Large intestine (tissue), 3 donors: ENCODE results near the gene RPL36AL. TPM values are rescaled to one million over a fixed set of nuclear protein-coding genes. Genes with fewer than 3 reads are reported as not detected.
"Not testable (repeated sequence)": the region's sequence is repeated elsewhere in the genome, so short reads cannot be mapped to it uniquely, and the experiment has no call there.

Experiments used
- DNase-seq, 2 donors: peaks; one replicate each; pipeline versions ENCODE4 v3.0.0 to v3.0.0-alpha.2; 2013
- H3K27ac ChIP-seq: one replicate; pipeline ENCODE4 v1.5.1; 2013; ENCODE audit warnings: low read length
- H3K27me3 ChIP-seq: 2 replicates; pipeline ENCODE4 v1.6.1; 2013; ENCODE audit warnings: low read length; ENCODE audit not compliant: control insufficient read depth, insufficient read depth
- H3K36me3 ChIP-seq: 2 replicates; pipeline ENCODE4 v1.6.1; 2013; ENCODE audit warnings: low read length; ENCODE audit not compliant: control insufficient read depth, insufficient read depth
- H3K4me1 ChIP-seq: one replicate; pipeline ENCODE4 v1.6.1; 2013; ENCODE audit warnings: low read length; ENCODE audit not compliant: control insufficient read depth, insufficient read depth
- H3K4me3 ChIP-seq: one replicate; pipeline ENCODE4 v1.5.1; 2013; ENCODE audit warnings: low read length
- H3K9me3 ChIP-seq: one replicate; pipeline ENCODE4 v1.6.1; 2013; ENCODE audit warnings: mild to moderate bottlenecking, low read depth, low read length, moderate library complexity; ENCODE audit not compliant: control insufficient read depth
- WGBS: methylation state at CpG from one replicate; pipeline ENCODE4 v1.1.5; 2013; ENCODE audit warnings: low lambda C conversion rate; ENCODE audit not compliant: insufficient coverage; 5-methylcytosine and 5-hydroxymethylcytosine counted together
- polyA plus RNA-seq: library from polyadenylated mRNA; unstranded; fragments of 120-200 nt; gene quantifications from one replicate; pipeline ENCODE4 v1.2.1, GENCODE V29; 2013

The RPL36AL gene
- polyA plus RNA-seq, 1 donor, result 319 TPM

DNA sequence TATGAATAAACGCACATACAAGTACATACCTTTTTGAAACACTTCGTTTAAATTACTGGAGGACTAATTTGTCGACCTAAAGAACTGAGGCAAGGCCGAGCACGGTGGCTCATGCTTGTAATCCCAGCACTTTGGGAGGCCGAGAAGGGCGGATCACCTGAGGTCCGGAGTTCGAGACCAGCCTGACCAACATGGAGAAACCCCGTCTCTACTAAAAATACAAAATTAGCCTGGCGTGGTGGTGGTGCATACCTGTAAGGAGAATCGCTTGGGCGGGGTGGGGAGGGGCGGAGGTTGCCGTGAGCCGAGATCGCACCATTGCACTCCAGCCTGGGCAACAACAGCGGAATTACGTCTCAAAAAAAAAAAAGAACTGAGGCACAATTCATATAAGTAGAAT is 1.2 kb downstream of the RPL36AL start:
- H3K27me3 ChIP-seq, H3K9me3 ChIP-seq, DNase-seq, H3K4me1 ChIP-seq: not testable (repeated sequence)
- WGBS, result no CpG with 5 or more reads among the region's 19 CpGs
- peak overlapping the region; percentile 98 for H3K27ac ChIP-seq
- H3K36me3 ChIP-seq, result peaks cover 19% of the 10 kb centered on the region
- H3K4me3 ChIP-seq, result peak overlapping the region; percentile 99

DNA sequence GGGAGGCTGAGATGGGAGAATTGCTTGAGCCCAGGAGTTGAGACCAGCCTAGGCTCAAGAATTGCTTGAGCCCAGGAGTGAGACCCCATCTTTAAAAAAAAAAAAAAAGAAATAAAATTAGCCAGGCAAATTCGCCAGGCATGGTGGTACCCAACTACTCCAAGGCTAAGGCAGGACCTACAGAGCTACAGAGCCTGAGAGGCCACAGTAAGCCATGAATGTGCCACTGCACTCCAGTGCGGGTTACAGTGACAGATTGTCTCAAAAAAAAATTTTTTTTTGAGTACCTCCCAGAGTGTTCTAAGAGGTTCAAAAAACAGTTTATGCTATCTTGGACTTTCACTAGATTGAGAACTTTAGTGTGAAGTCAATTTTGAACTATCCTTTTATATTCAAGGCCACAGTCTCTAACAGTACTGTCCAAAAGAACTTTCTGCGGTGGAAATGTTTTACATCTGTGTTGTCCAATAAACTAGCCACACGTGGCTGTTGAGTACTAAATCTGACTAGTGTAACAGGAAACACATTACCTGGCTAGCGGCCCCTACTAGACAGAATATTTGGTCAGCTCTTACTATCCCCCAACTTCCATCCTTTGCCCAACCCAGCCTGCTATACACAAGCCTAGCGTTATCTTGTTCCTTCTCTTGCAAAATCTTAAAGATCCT is 2.4 kb downstream of the RPL36AL start:
- Histone ChIP-seq H3K36me3 (peaks cover 19% of the 10 kb centered on the region), H3K27me3 (no peaks in the 10 kb centered on the region), H3K4me1 (no peaks in the 10 kb centered on the region), H3K9me3 (peaks cover 3% of the 10 kb centered on the region), H3K4me3 (no peak overlapping the region), H3K27ac (no peak overlapping the region)
- DNase-seq, result no peak
- WGBS, result 88% methylated on average over 1 of the region's 6 CpGs

DNA sequence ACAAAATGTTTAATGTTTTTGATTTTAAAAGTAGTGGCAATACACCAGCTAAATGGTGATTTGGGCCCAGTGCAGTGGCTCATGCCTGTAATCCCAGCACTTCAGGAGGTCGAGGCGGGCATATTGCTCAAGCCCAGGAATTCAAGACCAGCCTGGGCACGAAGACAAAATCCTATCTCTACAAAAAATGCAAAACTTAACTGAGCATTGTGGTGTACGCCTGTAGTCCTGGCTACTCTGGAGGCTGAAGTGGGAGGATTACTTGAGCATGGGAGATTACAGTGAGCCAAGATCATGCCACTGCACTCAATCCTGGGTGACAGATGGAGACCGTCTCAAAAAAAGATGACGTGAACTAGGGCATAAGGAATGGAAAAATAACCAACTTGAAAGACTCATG is 4.7 kb downstream of the RPL36AL start:
- no peak overlapping the region for H3K4me3 ChIP-seq
- no peaks in the 10 kb centered on the region for H3K27me3 ChIP-seq
- no CpG with 5 or more reads among the region's 6 CpGs for WGBS
- peaks cover 25% of the 10 kb centered on the region for H3K36me3 ChIP-seq
- no peak overlapping the region for H3K27ac ChIP-seq
- DNase-seq, result no peak
- peaks cover 2% of the 10 kb centered on the region for H3K9me3 ChIP-seq
- H3K4me1 ChIP-seq, result no peaks in the 10 kb centered on the region

DNA sequence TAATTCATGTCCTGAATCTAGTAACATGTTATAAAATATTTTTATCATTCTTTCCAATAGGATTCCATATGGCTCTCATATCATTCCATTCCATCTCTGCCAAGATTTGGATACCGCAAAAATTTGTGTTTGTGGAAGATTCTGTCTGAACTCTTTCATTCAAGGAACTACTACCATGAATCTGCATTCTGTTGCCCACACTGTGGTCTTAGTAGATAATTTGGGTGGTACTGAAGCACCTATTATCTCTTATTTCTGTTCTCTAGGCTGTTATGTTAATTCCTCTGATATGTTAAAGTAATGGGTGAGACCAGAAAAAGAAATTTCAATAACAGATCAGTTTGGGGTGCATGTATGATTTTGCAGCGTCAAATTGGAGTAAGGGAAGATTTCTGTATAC is 6.2 kb downstream of the RPL36AL start:
- DNase-seq, result no peak
- H3K9me3 ChIP-seq, result no peaks in the 10 kb centered on the region
- H3K36me3 ChIP-seq, result peaks cover 25% of the 10 kb centered on the region
- H3K27me3 ChIP-seq, result no peaks in the 10 kb centered on the region
- H3K4me3 ChIP-seq, result no peak overlapping the region
- WGBS, result no CpG with 5 or more reads among the region's 2 CpGs
- H3K27ac ChIP-seq, result no peak overlapping the region
- no peaks in the 10 kb centered on the region for H3K4me1 ChIP-seq

DNA sequence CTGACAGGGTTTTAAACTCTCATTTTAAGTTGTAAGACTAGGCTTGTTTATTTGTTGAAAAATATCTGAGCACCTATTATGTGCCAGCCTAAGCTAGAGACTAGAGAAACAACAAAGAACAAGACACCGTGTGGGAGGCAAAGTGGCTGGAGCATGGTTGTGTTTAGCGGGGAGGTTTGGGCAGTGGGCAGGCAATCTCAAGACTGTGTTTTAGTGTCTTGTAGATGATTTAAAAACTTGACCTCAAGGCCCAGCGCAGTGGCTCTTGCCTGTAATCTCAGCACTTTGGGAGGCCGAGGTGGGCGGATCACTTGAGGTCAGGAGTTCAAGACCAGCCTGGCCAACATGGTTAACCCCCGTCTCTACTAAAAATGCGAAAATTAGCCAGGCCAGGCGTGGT is 7.8 kb downstream of the RPL36AL start:
- DNase-seq, result no peak
- H3K9me3 ChIP-seq, result no peaks in the 10 kb centered on the region
- H3K27me3 ChIP-seq, result no peaks in the 10 kb centered on the region
- H3K36me3 ChIP-seq, result peaks cover 13% of the 10 kb centered on the region
- no peak overlapping the region for H3K4me3 ChIP-seq
- H3K4me1 ChIP-seq, result no peaks in the 10 kb centered on the region
- no peak overlapping the region for H3K27ac ChIP-seq
- 20% methylated on average over 1 of the region's 8 CpGs for WGBS

DNA sequence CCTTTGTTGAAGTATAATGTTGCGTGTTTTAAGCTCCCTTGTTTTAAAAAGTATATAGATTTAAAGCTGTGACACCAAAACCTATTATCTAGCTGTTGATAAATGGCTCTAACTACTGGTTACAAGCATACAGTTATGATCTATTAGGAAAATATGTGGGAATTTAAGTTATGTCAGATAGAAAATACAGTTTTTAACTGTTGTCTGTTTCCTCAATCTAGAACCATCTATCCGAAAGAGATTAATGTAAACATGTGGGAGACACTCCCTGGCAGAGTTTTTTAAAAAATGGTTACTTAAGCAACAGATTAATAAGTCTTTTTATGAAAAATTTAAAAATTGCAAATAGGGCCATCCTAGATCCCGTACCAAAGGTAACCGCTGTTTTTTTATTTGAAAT is 8.2 kb downstream of the RPL36AL start:
- H3K27ac ChIP-seq, result no peak overlapping the region
- H3K9me3 ChIP-seq, result no peaks in the 10 kb centered on the region
- H3K4me1 ChIP-seq, result no peaks in the 10 kb centered on the region
- H3K36me3 ChIP-seq, result peaks cover 12% of the 10 kb centered on the region
- WGBS, result 94% methylated on average over 2 of the region's 4 CpGs
- H3K27me3 ChIP-seq, result no peaks in the 10 kb centered on the region
- DNase-seq, result no peak
- no peak overlapping the region for H3K4me3 ChIP-seq

DNA sequence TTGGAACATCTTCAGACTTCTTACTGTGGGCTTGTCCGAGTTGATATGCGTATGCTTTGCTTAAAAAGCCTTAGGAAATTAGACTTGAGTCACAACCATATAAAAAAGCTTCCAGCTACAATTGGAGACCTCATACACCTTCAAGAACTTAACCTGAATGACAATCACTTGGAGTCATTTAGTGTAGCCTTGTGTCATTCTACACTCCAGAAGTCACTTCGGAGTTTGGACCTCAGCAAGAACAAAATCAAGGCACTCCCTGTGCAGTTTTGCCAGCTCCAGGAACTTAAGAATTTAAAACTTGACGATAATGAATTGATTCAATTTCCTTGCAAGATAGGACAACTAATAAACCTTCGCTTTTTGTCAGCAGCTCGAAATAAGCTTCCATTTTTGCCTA is 12.8 kb downstream of the RPL36AL start:
- H3K9me3 ChIP-seq, result no peaks in the 10 kb centered on the region
- WGBS, result 61% methylated on average over 4 of the region's 6 CpGs

DNA sequence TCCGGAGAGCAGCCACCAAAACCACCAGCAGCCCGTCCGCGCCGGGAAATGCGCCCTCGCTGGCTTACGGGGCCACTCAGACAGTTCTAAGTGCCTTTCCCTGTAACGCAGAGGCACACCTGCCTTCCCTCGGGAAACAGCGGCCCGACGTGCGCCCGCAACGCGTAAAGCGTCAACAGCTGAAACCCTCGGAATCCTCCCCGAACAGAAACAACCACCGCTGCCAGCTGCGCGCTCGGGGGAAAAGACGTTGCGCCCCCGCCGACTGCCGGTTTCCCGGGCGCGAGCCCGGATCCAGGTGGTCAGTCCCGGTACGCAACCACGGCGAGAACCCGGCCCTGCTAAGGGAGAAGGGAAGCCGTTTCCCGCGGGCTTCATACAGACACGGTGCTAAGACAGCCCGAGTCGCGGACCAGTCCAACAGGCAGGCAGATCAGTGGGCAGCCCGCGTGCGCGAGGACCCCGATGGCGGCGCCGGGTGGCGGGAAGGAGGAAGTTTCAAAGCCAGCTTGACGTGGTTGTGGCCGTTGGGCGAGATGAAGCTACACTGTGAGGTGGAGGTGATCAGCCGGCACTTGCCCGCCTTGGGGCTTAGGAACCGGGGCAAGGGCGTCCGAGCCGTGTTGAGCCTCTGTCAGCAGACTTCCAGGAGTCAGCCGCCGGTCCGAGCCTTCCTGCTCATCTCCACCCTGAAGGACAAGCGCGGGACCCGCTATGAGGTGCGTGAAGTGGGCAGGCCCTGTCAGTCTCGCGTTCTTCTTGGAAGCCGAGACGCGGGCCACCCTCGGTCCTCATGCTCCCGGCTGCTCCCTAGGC is 21.7 kb downstream of the RPL36AL start, which contains the start of gene LRR1:
Gene LRR1, plus strand, starts transcription at position 456 of the 816 bp plus-strand sequence. Its CDS starts 81 bp downstream, at position 537.
- Histone ChIP-seq H3K27ac (peak within 1 kb of the TSS; percentile 93), H3K9me3 (no peaks in the 10 kb centered on the region), H3K4me3 (peak within 1 kb of the TSS; percentile 77), H3K27me3 (no peaks in the 10 kb centered on the region), H3K36me3 (peaks cover 3% of the 10 kb centered on the region), H3K4me1 (peaks cover 16% of the 10 kb centered on the region)
- WGBS, result no CpG with 5 or more reads among the region's 77 CpGs
- peak; percentile 70 to 93 for DNase-seq

More for the DNA sequence above, 12.8 kb downstream of the RPL36AL start:
- peak in 1 of 2 donors; percentile 55 for DNase-seq
- Histone ChIP-seq H3K4me3 (no peak overlapping the region), H3K27ac (no peak overlapping the region), H3K4me1 (no peaks in the 10 kb centered on the region), H3K27me3 (no peaks in the 10 kb centered on the region), H3K36me3 (peaks cover 13% of the 10 kb centered on the region)

DNA sequence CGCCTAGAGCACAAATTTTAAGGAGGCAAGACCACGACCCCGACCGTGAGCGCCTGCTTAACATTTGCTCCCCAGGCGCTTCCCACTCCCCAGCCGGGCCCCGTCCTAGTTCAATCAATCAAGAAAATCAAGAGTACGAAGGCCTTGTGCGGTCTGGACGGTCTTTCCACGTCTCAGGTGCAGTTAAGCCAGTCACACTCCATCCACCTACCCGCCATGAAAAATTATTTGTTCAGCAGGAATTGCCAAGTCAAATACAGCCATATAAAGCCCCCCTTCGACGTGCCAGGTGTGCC is 22.3 kb downstream of the RPL36AL start:
- WGBS, result no CpG with 5 or more reads among the region's 15 CpGs
- Histone ChIP-seq H3K4me1 (peaks cover 19% of the 10 kb centered on the region), H3K27ac (peak overlapping the region; percentile 93), H3K4me3 (peak overlapping the region; percentile 77), H3K9me3 (no peaks in the 10 kb centered on the region), H3K27me3 (no peaks in the 10 kb centered on the region), H3K36me3 (peaks cover 3% of the 10 kb centered on the region)
- no peak for DNase-seq

DNA sequence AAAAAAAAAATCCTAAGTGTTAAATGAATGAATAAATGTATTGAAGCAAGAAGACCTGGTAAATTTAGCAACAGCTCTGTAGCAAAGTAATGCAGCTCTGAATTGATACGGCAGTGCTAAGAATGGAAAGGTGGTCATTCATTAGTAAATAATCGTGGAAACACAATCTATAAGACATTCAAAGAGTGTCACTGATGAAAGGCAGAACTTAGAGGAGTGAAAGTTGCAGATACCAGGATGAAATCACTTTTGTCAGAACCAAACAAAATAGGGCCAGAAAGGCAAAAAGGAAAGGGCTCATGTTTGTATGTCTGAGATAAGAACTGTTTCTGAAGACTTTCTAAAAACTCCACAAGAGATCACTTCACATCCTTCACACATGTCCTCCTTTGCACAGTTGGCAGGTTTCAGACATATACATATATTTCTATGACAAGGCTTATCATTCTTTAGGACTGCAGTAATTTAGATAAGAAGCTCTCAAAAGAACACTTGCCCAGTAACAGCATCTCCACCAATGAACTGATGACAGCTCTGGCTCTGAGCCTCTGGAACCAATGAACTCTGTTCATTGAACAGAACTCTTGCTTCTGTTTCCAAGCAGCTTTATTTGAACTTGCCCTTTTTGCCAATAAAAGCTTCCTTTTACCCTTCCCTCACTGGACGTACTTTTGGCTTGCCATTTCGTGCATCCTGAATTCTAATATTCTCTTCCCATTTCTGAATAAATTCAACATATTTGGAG is 25.9 kb downstream of the RPL36AL start:
- Histone ChIP-seq H3K4me1 (peaks cover 19% of the 10 kb centered on the region), H3K27ac (peak overlapping the region; percentile 80), H3K27me3 (no peaks in the 10 kb centered on the region), H3K36me3 (no peaks in the 10 kb centered on the region), H3K4me3 (no peak overlapping the region), H3K9me3 (no peaks in the 10 kb centered on the region)
- WGBS, result 20% methylated on average over 3 of the region's 4 CpGs
- DNase-seq, result peak; percentile 91 to 94
